Naive B cell (primary cell): ENCODE data around the gene SCAMP4. TPM values are rescaled to one million over a fixed set of nuclear protein-coding genes. Genes with fewer than 3 reads are reported as not detected.
"Not testable (repeated sequence)": the region's sequence is repeated elsewhere in the genome, so short reads cannot be mapped to it uniquely, and the experiment has no call there.

Source experiments
- ATAC-seq, 2 donors: fragments of 150-1000 bp; cut with Tn5 transposase; 2 replicates each; pipeline ENCODE4 v1.10.0; 2021; ENCODE audit warnings: low read depth in 2 of 2, mild to moderate bottlenecking in 2 of 2, moderate library complexity in 2 of 2
- DNase-seq: peaks from one replicate; pipeline ENCODE4 v3.0.0; 2022
- H3K27ac Mint-ChIP-seq, 6 donors: one replicate each; pipeline ENCODE4 v1.8.0; 2020 to 2022; ENCODE audit warnings: mild to moderate bottlenecking in 6 of 6, mixed read lengths in 6 of 6, moderate library complexity in 5 of 6, inconsistent platforms in 2 of 6
- H3K27me3 Mint-ChIP-seq, 3 donors: one replicate each; pipeline ENCODE4 v1.8.0; 2021 to 2022; ENCODE audit warnings: mixed read lengths in 3 of 3, mild to moderate bottlenecking in 1 of 3
- H3K36me3 Mint-ChIP-seq, 2 donors: one replicate each; pipeline ENCODE4 v1.8.0; 2020 to 2022; ENCODE audit warnings: mixed read lengths in 2 of 2, inconsistent platforms in 1 of 2, mild to moderate bottlenecking in 1 of 2
- H3K4me1 Mint-ChIP-seq, 3 donors: one replicate each; pipeline ENCODE4 v1.8.0; 2020 to 2022; ENCODE audit warnings: mixed read lengths in 3 of 3, inconsistent platforms in 1 of 3, mild to moderate bottlenecking in 1 of 3, moderate library complexity in 1 of 3
- H3K4me3 Mint-ChIP-seq, 8 donors: one replicate each; pipeline ENCODE4 v1.8.0; 2020 to 2022; ENCODE audit warnings: mild to moderate bottlenecking in 8 of 8, mixed read lengths in 8 of 8, moderate library complexity in 8 of 8, inconsistent platforms in 2 of 8
- H3K9me3 Mint-ChIP-seq, 7 donors: one replicate each; pipeline ENCODE4 v1.8.0; 2020 to 2022; ENCODE audit warnings: mixed read lengths in 7 of 7, mild to moderate bottlenecking in 5 of 7, inconsistent platforms in 2 of 7, moderate library complexity in 1 of 7
- polyA plus RNA-seq, 6 donors: library from polyadenylated mRNA; unstranded; fragments of 300-500 nt; fragmentation: Illumina TruSeq; gene quantifications; one replicate each; pipeline ENCODE4 v1.2.3, GENCODE V29; 2021; ENCODE audit warnings: low read depth in 6 of 6

SCAMP4 gene
- polyA plus RNA-seq, 6 donors from 2014 or later = 18.9 to 35.1 (median 25.6) TPM

- Mint-ChIP-seq H3K9me3 (no peaks in the 10 kb centered on the region), H3K27ac (peak overlapping the region; percentile 57 to 98 (median 89)), H3K4me1 (peaks cover 11 to 32% (median 24%) of the 10 kb centered on the region in 3 donors), H3K36me3 (no peaks in the 10 kb centered on the region), H3K27me3 (no peaks in the 10 kb centered on the region), H3K4me3 (peak overlapping the region; percentile 63 to 97 (median 96))
- DNase-seq (no peak), ATAC-seq (no peak)
Measured at GRCh38 chr19:1873524-1874473, 31.4 kb upstream of the SCAMP4 start.

GRCh38 chr19:1874554-1875185 is 30.5 kb upstream of the SCAMP4 start:
- Mint-ChIP-seq H3K36me3 (no peaks in the 10 kb centered on the region), H3K4me3 (peak overlapping the region; percentile 85 to 98 (median 97)), H3K27ac (peak overlapping the region; percentile 71 to 99 (median 96)), H3K4me1 (peaks cover 11 to 32% (median 24%) of the 10 kb centered on the region in 3 donors), H3K9me3 (no peaks in the 10 kb centered on the region), H3K27me3 (no peaks in the 10 kb centered on the region)
- no peak for DNase-seq
- ATAC-seq = no peak

GRCh38 chr19:1875265-1875645 is 29.9 kb upstream of the SCAMP4 start:
- H3K4me3 Mint-ChIP-seq = peak overlapping the region; percentile 85 to 98 (median 97)
- H3K9me3 Mint-ChIP-seq, H3K36me3 Mint-ChIP-seq, DNase-seq, ATAC-seq, H3K27me3 Mint-ChIP-seq: not testable (repeated sequence)
- peaks cover 11 to 31% (median 22%) of the 10 kb centered on the region in 3 donors for H3K4me1 Mint-ChIP-seq
- H3K27ac Mint-ChIP-seq = peak overlapping the region; percentile 92 to 99 (median 96)

- ATAC-seq (peak; percentile 98 to 99), DNase-seq (peak; percentile 87)
- H3K9me3 Mint-ChIP-seq = no peaks in the 10 kb centered on the region
- peak overlapping the region; percentile 92 to 99 (median 96) for H3K27ac Mint-ChIP-seq
- H3K36me3 Mint-ChIP-seq = no peaks in the 10 kb centered on the region
- peaks cover 11 to 25% (median 20%) of the 10 kb centered on the region in 3 donors for H3K4me1 Mint-ChIP-seq
- peak overlapping the region; percentile 85 to 98 (median 97) for H3K4me3 Mint-ChIP-seq
- no peaks in the 10 kb centered on the region for H3K27me3 Mint-ChIP-seq
Measured at GRCh38 chr19:1875646-1876495, 29.3 kb upstream of the SCAMP4 start.

DNA sequence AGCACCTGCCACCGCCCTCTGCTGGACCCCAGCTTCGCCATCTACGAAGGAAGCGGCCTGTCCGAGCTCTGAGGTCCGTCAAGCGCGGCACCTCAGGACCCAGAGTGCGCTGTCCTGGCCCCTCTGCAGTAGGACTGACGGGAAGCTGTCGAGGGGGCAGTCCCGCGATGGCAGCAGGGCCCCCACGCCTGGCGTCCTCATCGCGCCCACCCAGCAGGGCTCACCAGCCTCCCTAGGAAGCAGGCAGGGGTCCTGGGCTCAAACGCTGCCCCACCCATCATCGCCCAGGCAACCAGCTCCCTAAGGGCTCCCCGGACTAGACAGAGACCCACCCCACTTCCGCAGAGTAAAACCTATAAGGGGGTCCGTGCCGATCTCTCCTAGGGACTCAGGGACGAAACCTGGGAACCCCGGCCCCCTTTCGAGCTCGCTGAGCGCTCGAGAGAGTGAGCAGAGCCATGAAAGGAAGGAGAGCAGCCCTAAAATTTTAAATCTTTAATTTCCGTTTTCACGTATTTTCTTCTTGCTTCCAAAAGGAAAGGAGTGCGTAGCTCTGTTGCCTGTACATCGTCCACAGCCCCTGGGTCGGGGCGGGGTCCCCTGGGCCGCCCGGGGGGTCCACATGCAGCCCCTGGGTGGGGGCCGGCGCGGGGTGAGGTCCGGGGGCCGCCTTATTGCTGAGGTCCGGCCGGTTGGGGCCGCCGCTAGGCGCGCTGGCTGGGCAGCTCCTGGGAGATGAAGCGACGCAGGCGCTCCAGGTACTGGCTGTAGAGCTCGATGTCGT is 28.5 kb upstream of the SCAMP4 start:
- H3K27ac Mint-ChIP-seq = peak overlapping the region; percentile 89 to 99 (median 94)
- DNase-seq, H3K36me3 Mint-ChIP-seq, H3K9me3 Mint-ChIP-seq, H3K27me3 Mint-ChIP-seq: not testable (repeated sequence)
- peaks cover 11 to 25% (median 20%) of the 10 kb centered on the region in 3 donors for H3K4me1 Mint-ChIP-seq
- ATAC-seq = peak in 1 of 2 donors; percentile 11
- H3K4me3 Mint-ChIP-seq = peak overlapping the region; percentile 85 to 98 (median 96)

GRCh38 chr19:1877280-1877660 is 27.9 kb upstream of the SCAMP4 start:
- H3K27me3 Mint-ChIP-seq, H3K4me3 Mint-ChIP-seq, H3K36me3 Mint-ChIP-seq, DNase-seq, H3K9me3 Mint-ChIP-seq, ATAC-seq, H3K27ac Mint-ChIP-seq: not testable (repeated sequence)
- H3K4me1 Mint-ChIP-seq = peaks cover 11 to 30% (median 20%) of the 10 kb centered on the region in 3 donors

GRCh38 chr19:1878583-1878982 is 26.6 kb upstream of the SCAMP4 start:
- H3K4me3 Mint-ChIP-seq = peak overlapping the region in 1 of 8 donors; percentile 15
- ATAC-seq, H3K27me3 Mint-ChIP-seq, DNase-seq, H3K36me3 Mint-ChIP-seq, H3K9me3 Mint-ChIP-seq: not testable (repeated sequence)
- H3K27ac Mint-ChIP-seq = peak overlapping the region in 2 of 6 donors; percentile 53 to 83
- peaks cover 24 to 43% (median 33%) of the 10 kb centered on the region in 3 donors for H3K4me1 Mint-ChIP-seq

GRCh38 chr19:1879982-1880381 is 25.2 kb upstream of the SCAMP4 start:
- not testable (repeated sequence) for H3K36me3 Mint-ChIP-seq, ATAC-seq, DNase-seq, H3K9me3 Mint-ChIP-seq, H3K27me3 Mint-ChIP-seq
- Mint-ChIP-seq H3K4me3 (peak overlapping the region in 1 of 8 donors; percentile 61), H3K4me1 (peaks cover 27 to 43% (median 34%) of the 10 kb centered on the region in 3 donors), H3K27ac (peak overlapping the region in 1 of 6 donors; percentile 77)

DNA sequence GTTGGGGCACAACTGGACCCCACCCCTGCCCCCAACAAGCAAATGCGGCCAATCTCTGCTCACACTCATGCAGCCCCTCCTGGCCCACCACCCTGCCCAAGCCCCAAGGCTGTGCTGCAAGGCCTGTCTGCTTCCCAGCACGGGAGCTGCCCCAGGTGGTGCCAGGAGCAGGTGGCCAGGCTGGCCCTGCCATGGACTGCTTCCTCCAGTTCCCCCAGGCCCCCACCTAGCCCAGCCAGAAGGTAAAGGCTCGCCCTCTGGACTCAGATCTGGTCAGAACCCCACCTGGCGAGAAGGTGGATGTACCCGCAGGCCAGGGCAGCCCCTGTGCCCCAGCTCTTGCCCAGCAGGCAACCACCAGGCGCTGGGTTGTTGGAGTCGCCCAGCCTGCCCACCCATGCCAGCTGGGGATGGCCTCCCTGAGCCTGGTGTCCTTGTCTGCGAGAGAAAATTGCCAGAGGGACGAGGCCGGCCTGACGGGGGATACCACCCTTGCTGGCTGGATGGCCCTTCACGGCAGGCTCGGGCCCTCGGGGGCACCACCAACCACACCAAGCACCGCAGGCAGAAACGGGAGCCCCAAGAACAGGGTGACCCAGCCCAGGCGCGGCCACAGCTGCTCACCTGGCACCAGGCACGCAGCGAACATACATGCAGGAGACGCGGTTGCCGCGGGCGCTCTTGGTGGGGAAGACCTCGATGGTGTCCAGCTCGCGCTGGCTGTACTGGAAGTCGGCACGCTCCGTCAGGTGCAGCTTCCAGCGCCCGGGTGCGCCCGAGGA is 24.4 kb upstream of the SCAMP4 start:
- H3K27me3 Mint-ChIP-seq = no peaks in the 10 kb centered on the region
- H3K4me3 Mint-ChIP-seq = no peak overlapping the region
- peak overlapping the region in 2 of 6 donors; percentile 74 to 75 for H3K27ac Mint-ChIP-seq
- DNase-seq (no peak), ATAC-seq (no peak)
- H3K4me1 Mint-ChIP-seq = peaks cover 26 to 37% (median 33%) of the 10 kb centered on the region in 3 donors
- no peaks in the 10 kb centered on the region for H3K36me3 Mint-ChIP-seq
- no peaks in the 10 kb centered on the region for H3K9me3 Mint-ChIP-seq

DNA sequence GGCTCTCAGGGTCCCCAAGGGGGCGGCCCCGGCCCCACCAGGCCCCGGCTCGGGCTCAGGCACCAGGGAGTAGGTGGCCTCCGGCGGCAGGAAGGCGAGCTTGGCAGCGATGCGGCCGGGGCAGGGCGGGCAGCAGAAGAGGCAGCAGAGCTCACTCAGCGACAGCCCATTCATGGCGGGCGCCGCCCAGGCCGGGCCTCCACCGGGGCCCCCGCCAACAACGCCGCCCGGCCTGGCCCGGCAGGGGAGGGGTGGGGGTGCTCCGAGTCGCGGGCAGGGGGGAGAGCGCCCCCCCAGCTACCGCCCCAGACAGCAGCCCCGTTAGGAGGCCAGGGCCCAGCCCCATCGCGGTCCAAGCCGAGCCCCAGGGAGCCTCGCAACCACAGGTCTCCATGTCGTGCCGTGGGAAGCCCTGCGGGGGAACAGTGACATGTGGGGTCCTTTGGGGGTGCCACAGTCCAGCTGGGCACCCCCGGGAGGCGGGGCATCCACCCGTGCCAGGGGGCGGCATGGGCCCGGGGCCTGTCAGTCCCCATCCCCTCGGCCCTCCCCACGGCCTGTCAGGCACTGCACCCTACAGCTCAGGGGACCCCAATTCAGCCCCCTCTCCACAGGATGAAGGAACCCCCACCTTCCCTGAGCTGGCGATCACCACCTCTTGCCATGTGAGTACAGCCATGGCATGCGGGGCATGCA is 23.7 kb upstream of the SCAMP4 start:
- Mint-ChIP-seq H3K4me3 (peak overlapping the region in 1 of 8 donors; percentile 37), H3K27ac (peak overlapping the region in 1 of 6 donors; percentile 87), H3K4me1 (peaks cover 26 to 32% (median 31%) of the 10 kb centered on the region in 3 donors)
- H3K9me3 Mint-ChIP-seq, ATAC-seq, DNase-seq, H3K27me3 Mint-ChIP-seq, H3K36me3 Mint-ChIP-seq: not testable (repeated sequence)

- Mint-ChIP-seq H3K4me1 (peaks cover 29 to 36% (median 35%) of the 10 kb centered on the region in 3 donors), H3K4me3 (peak overlapping the region in 7 of 8 donors; percentile 59 to 99 (median 87)), H3K9me3 (no peaks in the 10 kb centered on the region), H3K27me3 (no peaks in the 10 kb centered on the region), H3K36me3 (no peaks in the 10 kb centered on the region), H3K27ac (peak overlapping the region in 4 of 6 donors; percentile 56 to 92 (median 82))
- DNase-seq (no peak), ATAC-seq (no peak)
Measured at GRCh38 chr19:1882089-1882785, 23.0 kb upstream of the SCAMP4 start.
